Measurements from ENCODE around the gene NACC2.

- no peak for TF ChIP-seq REST (IDR thresholded peaks at IDR 0.05; ENCODE audit: low read depth, low read length)
- TF ChIP-seq, protein P1, sequence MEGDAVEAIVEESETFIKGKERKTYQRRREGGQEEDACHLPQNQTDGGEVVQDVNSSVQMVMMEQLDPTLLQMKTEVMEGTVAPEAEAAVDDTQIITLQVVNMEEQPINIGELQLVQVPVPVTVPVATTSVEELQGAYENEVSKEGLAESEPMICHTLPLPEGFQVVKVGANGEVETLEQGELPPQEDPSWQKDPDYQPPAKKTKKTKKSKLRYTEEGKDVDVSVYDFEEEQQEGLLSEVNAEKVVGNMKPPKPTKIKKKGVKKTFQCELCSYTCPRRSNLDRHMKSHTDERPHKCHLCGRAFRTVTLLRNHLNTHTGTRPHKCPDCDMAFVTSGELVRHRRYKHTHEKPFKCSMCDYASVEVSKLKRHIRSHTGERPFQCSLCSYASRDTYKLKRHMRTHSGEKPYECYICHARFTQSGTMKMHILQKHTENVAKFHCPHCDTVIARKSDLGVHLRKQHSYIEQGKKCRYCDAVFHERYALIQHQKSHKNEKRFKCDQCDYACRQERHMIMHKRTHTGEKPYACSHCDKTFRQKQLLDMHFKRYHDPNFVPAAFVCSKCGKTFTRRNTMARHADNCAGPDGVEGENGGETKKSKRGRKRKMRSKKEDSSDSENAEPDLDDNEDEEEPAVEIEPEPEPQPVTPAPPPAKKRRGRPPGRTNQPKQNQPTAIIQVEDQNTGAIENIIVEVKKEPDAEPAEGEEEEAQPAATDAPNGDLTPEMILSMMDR (IDR thresholded peaks at IDR 0.05), result no peak
- no peak for TF ChIP-seq TAF1 (IDR thresholded peaks at IDR 0.05; ENCODE audit: borderline replicate concordance, low read depth, low read length)
- no peak for TF ChIP-seq CHD2 (IDR thresholded peaks at IDR 0.05; ENCODE audit: low read length, partially characterized antibody)
- TF ChIP-seq RXRA (IDR thresholded peaks at IDR 0.05; ENCODE audit: borderline replicate concordance, low read depth), result no peak
- no peak for TF ChIP-seq USF2 (IDR thresholded peaks at IDR 0.05; ENCODE audit: borderline replicate concordance, low read depth, low read length)
- TF ChIP-seq EP300 (IDR thresholded peaks at IDR 0.05; ENCODE audit: borderline replicate concordance in 1 of 2, low read depth in 1 of 2, low read length in 1 of 2), result no peak
- no peak for TF ChIP-seq FOXJ3 (CRISPR knock-in tag; IDR thresholded peaks at IDR 0.05)
- TF ChIP-seq RAD21 (IDR thresholded peaks at IDR 0.05; ENCODE audit: low read length), result no peak
- TF ChIP-seq TEAD4 (IDR thresholded peaks at IDR 0.05; ENCODE audit: borderline replicate concordance, insufficient read depth), result no peak
- TF ChIP-seq RCOR1 (IDR thresholded peaks at IDR 0.05; ENCODE audit: low read length), result no peak
- no peak for TF ChIP-seq ELF1 (IDR thresholded peaks at IDR 0.05)
- TF ChIP-seq, protein P2, sequence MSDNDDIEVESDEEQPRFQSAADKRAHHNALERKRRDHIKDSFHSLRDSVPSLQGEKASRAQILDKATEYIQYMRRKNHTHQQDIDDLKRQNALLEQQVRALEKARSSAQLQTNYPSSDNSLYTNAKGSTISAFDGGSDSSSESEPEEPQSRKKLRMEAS (IDR thresholded peaks at IDR 0.05; ENCODE audit: low read depth), result no peak
These were observed 47.3 kb upstream of the NACC2 start for GRCh38 chr9:136142414-136142796.
